DND-41 (cell line): ENCODE data around the gene C9orf40.

ENCODE experiments used
- ATAC-seq: fragments of 200-7000 bp; cut with Tn5 transposase; 3 replicates; pipeline ENCODE4 v1.9.1; 2021; ENCODE audit warnings: low read depth; ENCODE audit not compliant: insufficient read depth
- DNase-seq: peaks from one replicate; pipeline ENCODE4 v3.0.0-alpha.2; 2020
- H2AFZ ChIP-seq: 2 replicates; pipeline ENCODE4 v1.6.0; 2012; ENCODE audit warnings: low read depth, low read length
- H3K27ac ChIP-seq: 2 replicates; pipeline ENCODE4 v1.5.1; 2012; ENCODE audit warnings: low read length, inconsistent platforms
- H3K27me3 ChIP-seq: fragments of 200-600 bp; sonication (generic); 2 replicates; pipeline ENCODE4 v1.6.0; 2012; ENCODE audit warnings: low read length, mild to moderate bottlenecking, inconsistent platforms; ENCODE audit not compliant: insufficient read depth, poor library complexity
- H3K36me3 ChIP-seq: 2 replicates; pipeline ENCODE4 v1.5.1; 2012; ENCODE audit warnings: low read length, inconsistent platforms; ENCODE audit not compliant: insufficient read depth
- H3K4me1 ChIP-seq: 2 replicates; pipeline ENCODE4 v1.5.1; 2012; ENCODE audit warnings: mild to moderate bottlenecking, low read length; ENCODE audit not compliant: insufficient read depth
- H3K4me2 ChIP-seq: 2 replicates; pipeline ENCODE4 v1.6.0; 2012; ENCODE audit warnings: mild to moderate bottlenecking, moderate library complexity, low read length, inconsistent platforms; ENCODE audit not compliant: insufficient read depth
- H3K4me3 ChIP-seq, 2 experiments: fragments of 200-600 bp in 1 of 2; shearing (Covaris generic) in 1 of 2; 2 replicates each; pipeline ENCODE4 v1.5.1; 2012 to 2016; ENCODE audit warnings: inconsistent platforms in 2 of 2, low read length in 2 of 2, mild to moderate bottlenecking in 2 of 2, low read depth in 1 of 2, moderate library complexity in 1 of 2
- H3K79me2 ChIP-seq: 2 replicates; pipeline ENCODE4 v1.6.0; 2012; ENCODE audit warnings: low read length, inconsistent platforms; ENCODE audit not compliant: insufficient read depth
- H3K9ac ChIP-seq: 2 replicates; pipeline ENCODE4 v1.6.0; 2012; ENCODE audit warnings: low read depth, mild to moderate bottlenecking, inconsistent platforms, low read length, moderate library complexity
- H3K9me3 ChIP-seq: 2 replicates; pipeline ENCODE4 v1.5.1; 2012; ENCODE audit warnings: low read length, moderate library complexity, mild to moderate bottlenecking, inconsistent platforms; ENCODE audit not compliant: insufficient read depth, severe bottlenecking
- H4K20me1 ChIP-seq: 2 replicates; pipeline ENCODE4 v1.6.0; 2012; ENCODE audit warnings: low read length; ENCODE audit not compliant: insufficient read depth
- CTCF ChIP-seq: IDR thresholded peaks from 2 replicates; pipeline ENCODE4 v1.5.1; 2012; ENCODE audit warnings: borderline replicate concordance, low read length, moderate library complexity, mild to moderate bottlenecking; ENCODE audit not compliant: poor library complexity, severe bottlenecking; ENCODE audit errors: extremely low read depth
- EZH2 ChIP-seq: IDR thresholded peaks from 3 replicates; pipeline ENCODE4 v1.6.1; 2012; ENCODE audit warnings: borderline replicate concordance, low read depth, mild to moderate bottlenecking, moderate library complexity, low read length, inconsistent platforms; ENCODE audit not compliant: severe bottlenecking

The C9orf40 gene

DNA sequence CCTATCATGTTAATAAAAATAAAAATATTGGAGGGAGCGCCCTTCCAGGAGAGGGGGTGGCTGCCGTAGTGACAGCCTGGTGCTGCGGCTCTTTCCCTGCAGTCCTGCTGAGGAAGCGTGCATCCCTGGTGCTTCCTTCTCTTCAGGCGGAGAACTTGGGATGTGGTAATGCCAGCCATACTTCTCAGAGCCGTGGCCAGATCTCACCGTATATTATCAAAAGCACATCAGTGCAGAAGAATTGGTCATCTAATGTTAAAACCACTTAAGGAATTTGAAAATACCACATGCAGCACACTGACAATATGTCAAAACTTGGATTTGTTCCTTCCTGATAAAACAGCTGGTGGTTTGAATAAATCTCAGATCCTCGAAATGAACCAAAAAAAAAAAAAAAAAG is 17.7 kb downstream of the C9orf40 start:
- TF ChIP-seq CTCF (no peak), EZH2 (no peak)
- H3K79me2 ChIP-seq, result no peaks in the 10 kb centered on the region
- no peaks in the 10 kb centered on the region for H3K4me1 ChIP-seq
- DNase-seq (no peak), ATAC-seq (no peak)
- H3K9ac ChIP-seq, result no peak overlapping the region
- no peak overlapping the region for H3K4me3 ChIP-seq
- no peaks in the 10 kb centered on the region for H3K27me3 ChIP-seq
- H4K20me1 ChIP-seq, result no peaks in the 10 kb centered on the region
- no peak overlapping the region for H3K4me2 ChIP-seq
- no peaks in the 10 kb centered on the region for H3K36me3 ChIP-seq
- no peak overlapping the region for H2AFZ ChIP-seq
- no peaks in the 10 kb centered on the region for H3K9me3 ChIP-seq
- H3K27ac ChIP-seq, result no peak overlapping the region

DNA sequence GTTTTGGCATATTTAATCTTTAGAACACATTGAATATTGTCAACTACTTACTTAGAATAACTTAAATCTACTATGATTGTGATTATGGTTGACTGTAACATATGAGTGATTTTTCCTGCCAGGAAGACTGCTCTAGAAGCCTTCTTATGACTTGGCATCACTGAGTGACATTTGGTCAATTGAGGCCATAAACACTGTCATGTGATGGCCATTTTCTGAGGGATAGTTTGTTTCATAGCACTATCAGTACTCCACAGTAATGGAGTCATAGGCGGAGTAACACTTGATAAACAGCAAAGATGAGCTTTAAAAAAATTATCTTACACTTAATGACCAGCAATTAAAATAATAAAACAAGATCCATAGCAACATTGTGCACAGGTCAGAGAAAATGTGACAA is 31.0 kb downstream of the C9orf40 start:
- Histone ChIP-seq H3K4me3 (no peak overlapping the region), H3K79me2 (no peaks in the 10 kb centered on the region), H4K20me1 (no peaks in the 10 kb centered on the region), H3K9ac (no peak overlapping the region), H3K4me2 (no peak overlapping the region), H3K36me3 (no peaks in the 10 kb centered on the region), H2AFZ (no peak overlapping the region), H3K27me3 (peaks cover 5% of the 10 kb centered on the region), H3K27ac (no peak overlapping the region), H3K9me3 (no peaks in the 10 kb centered on the region), H3K4me1 (no peaks in the 10 kb centered on the region)
- no peak for ATAC-seq
- TF ChIP-seq EZH2 (no peak), CTCF (no peak)
- DNase-seq, result no peak

DNA sequence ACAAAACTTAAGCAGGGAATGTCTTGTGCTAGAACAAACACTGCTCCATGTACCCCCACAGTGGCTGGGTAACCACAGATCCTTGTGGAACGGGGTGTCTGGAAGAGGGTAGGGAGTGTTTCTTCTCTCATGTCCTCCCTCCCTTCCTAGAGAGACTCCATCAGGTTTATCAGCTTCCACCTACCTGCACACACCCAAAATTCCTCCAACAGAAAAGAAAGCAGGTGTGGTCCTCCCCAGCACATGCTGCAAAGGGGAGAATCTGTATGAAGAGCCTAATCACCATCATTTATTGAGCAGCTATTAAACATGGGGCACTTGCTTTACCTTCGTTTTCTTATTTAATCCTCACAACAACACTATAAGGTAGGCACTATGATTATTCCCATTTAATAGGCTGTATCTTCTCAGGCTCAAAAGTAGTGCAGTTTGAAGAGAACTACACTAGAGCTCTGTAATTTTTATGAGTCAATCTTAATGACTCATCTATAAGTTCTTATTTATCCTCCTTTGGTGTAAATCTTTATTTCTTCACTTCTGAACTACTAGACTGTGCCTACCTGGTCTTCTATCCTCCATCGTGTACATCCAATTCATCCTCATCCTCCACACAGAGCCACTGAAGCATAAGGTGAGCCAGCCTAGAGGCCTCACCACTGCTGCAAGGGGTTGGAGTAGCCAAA is 31.6 kb downstream of the C9orf40 start:
- Histone ChIP-seq H3K4me2 (no peak overlapping the region), H3K79me2 (no peaks in the 10 kb centered on the region), H4K20me1 (no peaks in the 10 kb centered on the region), H3K9ac (no peak overlapping the region), H3K4me3 (no peak overlapping the region), H3K9me3 (no peaks in the 10 kb centered on the region), H3K36me3 (no peaks in the 10 kb centered on the region), H2AFZ (no peak overlapping the region), H3K27me3 (peaks cover 5% of the 10 kb centered on the region), H3K27ac (no peak overlapping the region), H3K4me1 (no peaks in the 10 kb centered on the region)
- no peak for ATAC-seq
- DNase-seq, result no peak
- TF ChIP-seq EZH2, result no peak
- no peak for TF ChIP-seq CTCF

- Histone ChIP-seq H3K4me2 (no peak overlapping the region), H4K20me1 (no peaks in the 10 kb centered on the region), H2AFZ (no peak overlapping the region), H3K9ac (no peak overlapping the region), H3K79me2 (no peaks in the 10 kb centered on the region), H3K27me3 (no peaks in the 10 kb centered on the region), H3K4me3 (no peak overlapping the region), H3K36me3 (no peaks in the 10 kb centered on the region), H3K4me1 (no peaks in the 10 kb centered on the region), H3K27ac (no peak overlapping the region), H3K9me3 (no peaks in the 10 kb centered on the region)
- ATAC-seq (no peak), DNase-seq (no peak)
- TF ChIP-seq CTCF (no peak), EZH2 (no peak)
These were observed 42.7 kb downstream of the C9orf40 start for GRCh38 chr9:74910036-74910435.
